H1 (cell line): ENCODE results near the gene RASAL2. TPM values are rescaled to one million over a fixed set of nuclear protein-coding genes. Genes with fewer than 3 reads are reported as not detected.
A peak's percentile ranks its signal among the peaks of the same experiment; 100 is the strongest.

Experiments used
- CTCF ChIA-PET: fragments of 300-600 bp; sonication (Branson Sonifier 250); formaldehyde crosslinking; loops from one replicate; lab custom pipeline; 2021; ENCODE audit not compliant: partially characterized antibody; lab: Charles Lee
- POLR2A ChIA-PET: fragments of 300-600 bp; sonication (Branson Sonifier 250); formaldehyde crosslinking; loops from one replicate; lab custom pipeline; 2021; ENCODE audit warnings: inconsistent platforms; ENCODE audit not compliant: partially characterized antibody; lab: Charles Lee
- DNase-seq, 2 experiments: peaks; one replicate each; pipeline versions ENCODE4 v3.0.0 to v3.0.0-alpha.2; 2010 to 2022; ENCODE audit warnings: low spot score in 2 of 2, low read depth in 1 of 2, mixed read lengths in 1 of 2
- FAIRE-seq: peaks from 2 replicates; lab custom pipeline; 2011; peaks lifted over from hg19 to GRCh38; lab: Jason Lieb, UNC
- H2AFZ ChIP-seq: 2 replicates; pipeline ENCODE4 v1.8.1; 2012; ENCODE audit warnings: low read length, inconsistent platforms
- H2AK5ac ChIP-seq: 2 replicates; pipeline ENCODE4 v1.6.1; 2013; ENCODE audit warnings: low read depth, low read length
- H2BK120ac ChIP-seq: replicated peaks from 2 replicates; pipeline ENCODE3; 2013; ENCODE audit warnings: low read depth, low read length, inconsistent platforms
- H2BK12ac ChIP-seq: 2 replicates; pipeline ENCODE4 v1.6.1; 2013; ENCODE audit warnings: low read depth, low read length
- H2BK15ac ChIP-seq: 2 replicates; pipeline ENCODE4 v1.6.1; 2013; ENCODE audit warnings: low read length
- H2BK20ac ChIP-seq: 2 replicates; pipeline ENCODE4 v1.6.1; 2013; ENCODE audit warnings: low read length
- H2BK5ac ChIP-seq: 2 replicates; pipeline ENCODE4 v1.6.1; 2013; ENCODE audit warnings: low read depth, low read length
- H3K14ac ChIP-seq: 2 replicates; pipeline ENCODE4 v1.6.1; 2013; ENCODE audit warnings: inconsistent platforms; ENCODE audit not compliant: insufficient read length
- H3K18ac ChIP-seq: 2 replicates; pipeline ENCODE4 v1.6.1; 2013; ENCODE audit warnings: low read length; ENCODE audit errors: extremely low read depth
- H3K23ac ChIP-seq: 2 replicates; pipeline ENCODE4 v1.6.1; 2013; ENCODE audit warnings: inconsistent platforms; ENCODE audit not compliant: insufficient read length
- H3K23me2 ChIP-seq: 2 replicates; pipeline ENCODE4 v1.6.1; 2013; ENCODE audit warnings: low read depth, low read length
- H3K27ac ChIP-seq: 2 replicates; pipeline ENCODE4 v1.6.1; 2011; ENCODE audit warnings: low read depth, low read length, inconsistent platforms
- H3K27me3 ChIP-seq, 4 experiments: replicated peaks in 1 of 4; 1 replicate in 1 of 4; 2 replicates in 3 of 4; pipeline versions ENCODE4 v1.6.1 to v1.8.1; 2011 to 2013; ENCODE audit warnings: low read length in 3 of 4, mild to moderate bottlenecking in 3 of 4, inconsistent platforms in 2 of 4, mixed read lengths in 2 of 4, moderate library complexity in 1 of 4; ENCODE audit not compliant: control insufficient read depth in 3 of 4, insufficient read depth in 3 of 4; ENCODE audit errors: extremely low read depth in 1 of 4
- H3K36me3 ChIP-seq, 4 experiments: 2 replicates each; pipeline versions ENCODE4 v1.6.1 to v1.8.1; 2011 to 2013; ENCODE audit warnings: mild to moderate bottlenecking in 4 of 4, low read length in 3 of 4, moderate library complexity in 2 of 4, control low read depth in 1 of 4, inconsistent platforms in 1 of 4; ENCODE audit not compliant: insufficient read depth in 4 of 4, control insufficient read depth in 2 of 4
- H3K4ac ChIP-seq: replicated peaks from 2 replicates; pipeline ENCODE3; 2013; ENCODE audit warnings: low read length, low read depth, mixed read lengths, inconsistent platforms; ENCODE audit not compliant: insufficient read length
- H3K4me1 ChIP-seq, 4 experiments: replicated peaks in 1 of 4; 1 replicate in 1 of 4; 2 replicates in 3 of 4; pipeline versions ENCODE4 v1.6.1 to v1.8.1; 2011 to 2013; ENCODE audit warnings: low read length in 3 of 4, inconsistent platforms in 2 of 4, mixed read lengths in 1 of 4; ENCODE audit not compliant: insufficient read depth in 4 of 4, control insufficient read depth in 3 of 4
- H3K4me2 ChIP-seq, 2 experiments: 2 replicates each; pipeline versions ENCODE4 v1.6.1 to v1.8.1; 2011 to 2013; ENCODE audit warnings: low read depth in 2 of 2, low read length in 2 of 2, control low read depth in 1 of 2, inconsistent platforms in 1 of 2, mild to moderate bottlenecking in 1 of 2; ENCODE audit not compliant: insufficient read depth in 1 of 2
- H3K4me3 ChIP-seq, 4 experiments: fragments of 200-600, 300-600 bp in 1 of 4; sonication (generic), shearing (Covaris generic), sonication (Bioruptor Twin) in 1 of 4; 2 replicates each; pipeline versions ENCODE4 v1.5.1 to v1.8.1; 2011 to 2016; ENCODE audit warnings: low read length in 4 of 4, low read depth in 3 of 4, control low read depth in 2 of 4, inconsistent platforms in 2 of 4, mild to moderate bottlenecking in 2 of 4, mixed read lengths in 1 of 4, moderate library complexity in 1 of 4; ENCODE audit not compliant: insufficient read depth in 2 of 4; ENCODE audit errors: extremely low read depth in 1 of 4
- H3K56ac ChIP-seq: replicated peaks from 2 replicates; pipeline ENCODE3; 2013; ENCODE audit warnings: low read depth, mild to moderate bottlenecking, mixed read lengths, low read length, inconsistent platforms; ENCODE audit not compliant: insufficient read length
- H3K79me1 ChIP-seq: 2 replicates; pipeline ENCODE4 v1.6.1; 2013; ENCODE audit warnings: low read depth, low read length, control low read depth
- H3K79me2 ChIP-seq, 2 experiments: 2 replicates each; pipeline versions ENCODE4 v1.6.1 to v1.8.1; 2012 to 2013; ENCODE audit warnings: low read length in 2 of 2, mild to moderate bottlenecking in 2 of 2, inconsistent platforms in 1 of 2; ENCODE audit not compliant: insufficient read depth in 2 of 2, control insufficient read depth in 1 of 2
- H3K9ac ChIP-seq, 4 experiments: replicated peaks in 1 of 4; 1 replicate in 1 of 4; 2 replicates in 3 of 4; pipeline versions ENCODE4 v1.6.1 to v1.8.1; 2011 to 2013; ENCODE audit warnings: low read depth in 3 of 4, low read length in 3 of 4, control low read depth in 2 of 4, mild to moderate bottlenecking in 2 of 4, moderate library complexity in 2 of 4, inconsistent platforms in 1 of 4; ENCODE audit errors: extremely low read depth in 1 of 4
- H3K9me3 ChIP-seq, 2 experiments: 2 replicates each; pipeline versions ENCODE4 v1.6.1 to v1.8.1; 2012 to 2013; ENCODE audit warnings: mild to moderate bottlenecking in 2 of 2, moderate library complexity in 2 of 2, control low read depth in 1 of 2, inconsistent platforms in 1 of 2, low read depth in 1 of 2, low read length in 1 of 2, mixed read lengths in 1 of 2; ENCODE audit not compliant: insufficient read depth in 2 of 2
- H4K20me1 ChIP-seq, 2 experiments: replicated peaks in 1 of 2; 2 replicates each; pipeline versions ENCODE3 to v1.8.1; 2011 to 2013; ENCODE audit warnings: inconsistent platforms in 2 of 2, low read length in 2 of 2, mild to moderate bottlenecking in 1 of 2; ENCODE audit not compliant: insufficient read depth in 2 of 2, control insufficient read depth in 1 of 2
- H4K5ac ChIP-seq: 2 replicates; pipeline ENCODE4 v1.6.1; 2013; ENCODE audit warnings: low read length, low read depth, mixed read lengths, inconsistent platforms; ENCODE audit not compliant: insufficient read length
- H4K8ac ChIP-seq: 2 replicates; pipeline ENCODE4 v1.8.0; 2013; ENCODE audit warnings: mild to moderate bottlenecking, moderate library complexity, low read length, inconsistent platforms; ENCODE audit not compliant: insufficient read depth; ENCODE audit errors: extremely low read depth
- H4K91ac ChIP-seq: replicated peaks from 2 replicates; pipeline ENCODE3; 2013; ENCODE audit warnings: low read length, mixed read lengths, inconsistent platforms; ENCODE audit not compliant: insufficient read length
- BACH1 ChIP-seq: IDR thresholded peaks from 2 replicates; pipeline ENCODE4 v1.6.1; 2012; ENCODE audit warnings: low read length, improper control_type of control experiment
- CBX8 ChIP-seq: fragments of 300-800, 300-1000 bp; sonication (generic); IDR thresholded peaks from 2 replicates; pipeline ENCODE4 v1.7.1; 2016; ENCODE audit warnings: low read depth, low read length, borderline replicate concordance
- CTCF ChIP-seq, 3 experiments: IDR thresholded peaks; 1 replicate in 2 of 3; 2 replicates in 1 of 3; pipeline versions ENCODE4 v1.5.1 to v1.6.1; 2011; ENCODE audit warnings: low read length in 3 of 3, mild to moderate bottlenecking in 3 of 3, inconsistent platforms in 2 of 3, low read depth in 1 of 3, moderate library complexity in 1 of 3; ENCODE audit not compliant: insufficient read depth in 1 of 3; ENCODE audit errors: control extremely low read depth in 1 of 3
- RNF2 ChIP-seq: fragments of 200-900, 300-1000 bp; sonication (generic); IDR thresholded peaks from 2 replicates; pipeline ENCODE4 v1.7.1; 2016; ENCODE audit warnings: borderline replicate concordance, low read depth, mild to moderate bottlenecking, antibody characterized with exemption, low read length; ENCODE audit not compliant: poor library complexity, severe bottlenecking; ENCODE audit errors: missing control alignments
- TEAD4 ChIP-seq: IDR thresholded peaks from 2 replicates; pipeline ENCODE4 v1.6.1; 2012; ENCODE audit warnings: low read depth, low read length, inconsistent platforms, mixed read lengths
- WGBS, 2 experiments: shearing (Covaris generic) in 1 of 2; methylation state at CpG; one replicate each; pipeline versions ENCODE4 v1.1.6 to v1.1.7; 2013 to 2015; ENCODE audit warnings: low lambda C conversion rate in 2 of 2, mixed read lengths in 2 of 2, inconsistent platforms in 1 of 2, low coverage in 1 of 2, missing lambda C conversion rate in 1 of 2; ENCODE audit not compliant: insufficient replicate concordance in 2 of 2, insufficient coverage in 1 of 2, insufficient read length in 1 of 2; ENCODE audit errors: extremely low coverage in 1 of 2, missing lambda C conversion rate in 1 of 2; 5-methylcytosine and 5-hydroxymethylcytosine counted together
- polyA plus RNA-seq, 7 experiments: library from polyadenylated mRNA; depleted of rRNA in 3 of 7; stranded (reverse) in 5 of 7; unstranded in 2 of 7; fragments of >200 nt in 5 of 7; fragments of 200-250 nt in 2 of 7; gene quantifications; 1 replicate in 5 of 7; 2 replicates in 1 of 7; 4 replicates in 1 of 7; pipeline versions ENCODE4 v1.2.1 to v1.2.3, GENCODE V29; 2011 to 2013; ENCODE audit warnings: missing spikeins in 2 of 7, mixed read lengths in 2 of 7
- total RNA-seq: library from RNA; stranded (reverse); fragmentation: NEBNext Ultra II Directional; extraction: Animal tissue kit (Norgen Biotek cat#: 25700); gene quantifications from 2 replicates; pipeline ENCODE4 v1.2.1, GENCODE V29; 2021

Gene RASAL2
- total and polyA plus RNA-seq, 2 of the 8 experiments (the other 6 are each of a cell fraction or from before 2014, with no cell fraction given) = 15.9 to 32.5 TPM

DNA sequence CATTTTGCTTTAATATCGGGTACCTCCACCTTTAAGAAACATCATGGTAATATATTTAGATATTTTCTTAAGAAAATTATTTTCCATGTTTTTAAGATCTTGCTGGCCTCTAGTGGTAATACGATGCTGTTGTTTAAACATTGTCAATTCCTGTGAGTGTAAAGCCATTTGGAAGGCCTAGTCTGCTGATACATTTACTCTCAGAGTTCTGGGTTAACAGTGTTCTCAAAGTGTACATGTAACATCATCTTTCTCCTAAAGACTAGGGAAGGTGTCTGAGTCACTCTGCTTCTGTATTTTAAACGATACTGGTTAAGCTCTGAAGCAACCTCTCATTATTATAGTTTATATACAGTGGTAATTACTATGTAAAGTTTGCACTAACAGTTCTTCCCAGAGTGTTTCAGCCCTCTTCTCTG, 189.1 kb downstream of the RASAL2 start:
- Histone ChIP-seq H2BK5ac (peak overlapping the region; percentile 54), H3K14ac (no peak overlapping the region), H3K23me2 (no peaks in the 10 kb centered on the region), H4K91ac (peak overlapping the region; percentile 8), H3K9me3 (no peaks in the 10 kb centered on the region), H3K79me1 (no peaks in the 10 kb centered on the region; the same call in 1 of the 2 replicates), H2BK15ac (no peak overlapping the region), H2BK120ac (peak overlapping the region; percentile 63), H3K27me3 (no peaks in the 10 kb centered on the region), H3K4me3 (peak overlapping the region in 1 of 4 experiments; percentile 53; a peak in 2 of 8 replicates), H2BK12ac (peak overlapping the region; percentile 62; the same call in 1 of the 2 replicates), H3K23ac (no peak overlapping the region), H3K4me2 (peak overlapping the region; percentile 57 to 64), H3K79me2 (peaks cover 0 to 57% of the 10 kb centered on the region in 2 experiments; a peak in 2 of 4 replicates), H3K4ac (no peak overlapping the region), H4K5ac (peak overlapping the region; percentile 73), H2BK20ac (no peak overlapping the region; the same call in 1 of the 2 replicates), H3K56ac (no peak overlapping the region), H3K9ac (peak overlapping the region in 1 of 4 experiments; percentile 13; a peak in 2 of 7 replicates), H3K36me3 (no peaks in the 10 kb centered on the region), H3K4me1 (peaks cover 9 to 23% (median 12%) of the 10 kb centered on the region in 4 experiments; a peak in 6 of 7 replicates), H4K20me1 (no peaks in the 10 kb centered on the region), H3K18ac (no peak overlapping the region), H2AK5ac (no peak overlapping the region), H4K8ac (no peak overlapping the region), H3K27ac (peak overlapping the region; percentile 58), H2AFZ (no peak overlapping the region)
- DNase-seq = no peak
- 8% methylated on average over 3 of the region's 3 CpGs; no CpG with 5 or more reads in 1 of the 2 experiments for WGBS, 2 experiments
- ChIA-PET CTCF (interaction anchor here (0.8 to 2.3 kb wide), 7 partner anchors 16 to 299 kb away, joined by 3 to 13 read pairs (median 4); no protein-coding TSS in a partner anchor), POLR2A (interaction anchor here (1.7 kb wide), 1 partner anchor 17 kb away, joined by 7 read pairs; no protein-coding TSS in a partner anchor)
- no peak for FAIRE-seq
- TF ChIP-seq BACH1 (no peak), CBX8 (no peak), RNF2 (no peak), CTCF (IDR thresholded peaks at IDR 0.05; ENCODE audit: control extremely low read depth in 1 of 3, insufficient read depth in 1 of 3, low read depth in 1 of 3, low read length in 3 of 3) (peak in 2 of 3 experiments; percentile 35 to 41; a peak in 2 of 4 replicates), TEAD4 (no peak)
